Measurements from ENCODE around the gene MIOX.
"Not testable (repeated sequence)": the region's sequence is repeated elsewhere in the genome, so short reads cannot be mapped to it uniquely, and the experiment has no call there.

Gene MIOX

GRCh38 chr22:50516068-50516467 lies 29.4 kb downstream of the MIOX start:
- no peak for DNase-seq (ENCODE audit: low read depth, low spot score)

GRCh38 chr22:50516891-50517290 lies 30.2 kb downstream of the MIOX start:
- DNase-seq (ENCODE audit: low read depth, low spot score) = no peak

- DNase-seq (ENCODE audit: low read depth, low spot score) = no peak
Measured at GRCh38 chr22:50517495-50518260, 31.0 kb downstream of the MIOX start.

GRCh38 chr22:50518606-50519005 lies 31.9 kb downstream of the MIOX start:
- DNase-seq (ENCODE audit: low read depth, low spot score) = no peak

DNA sequence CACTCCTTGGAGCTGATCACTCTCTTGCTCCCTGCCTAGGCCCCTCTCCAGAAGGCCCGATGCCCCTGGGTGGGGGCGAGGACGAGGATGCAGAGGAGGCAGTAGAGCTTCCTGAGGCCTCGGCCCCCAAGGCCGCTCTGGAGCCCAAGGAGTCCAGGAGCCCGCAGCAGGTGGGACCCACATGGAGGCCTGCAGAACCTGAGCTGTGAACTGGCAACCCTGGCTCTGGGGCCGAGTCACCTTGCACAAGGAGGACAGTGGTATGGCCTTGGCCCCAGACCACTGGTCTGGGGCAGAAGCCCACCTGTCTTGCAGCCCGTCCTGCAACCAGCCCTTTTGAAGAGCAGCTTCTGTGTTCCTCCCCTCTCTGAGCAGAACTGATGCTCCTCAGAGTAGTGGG lies 32.5 kb downstream of the MIOX start:
- DNase-seq (ENCODE audit: low read depth, low spot score) = no peak

- not testable (repeated sequence) for DNase-seq (ENCODE audit: low read depth, low spot score)
Measured at GRCh38 chr22:50520184-50520583, 33.5 kb downstream of the MIOX start.

DNA sequence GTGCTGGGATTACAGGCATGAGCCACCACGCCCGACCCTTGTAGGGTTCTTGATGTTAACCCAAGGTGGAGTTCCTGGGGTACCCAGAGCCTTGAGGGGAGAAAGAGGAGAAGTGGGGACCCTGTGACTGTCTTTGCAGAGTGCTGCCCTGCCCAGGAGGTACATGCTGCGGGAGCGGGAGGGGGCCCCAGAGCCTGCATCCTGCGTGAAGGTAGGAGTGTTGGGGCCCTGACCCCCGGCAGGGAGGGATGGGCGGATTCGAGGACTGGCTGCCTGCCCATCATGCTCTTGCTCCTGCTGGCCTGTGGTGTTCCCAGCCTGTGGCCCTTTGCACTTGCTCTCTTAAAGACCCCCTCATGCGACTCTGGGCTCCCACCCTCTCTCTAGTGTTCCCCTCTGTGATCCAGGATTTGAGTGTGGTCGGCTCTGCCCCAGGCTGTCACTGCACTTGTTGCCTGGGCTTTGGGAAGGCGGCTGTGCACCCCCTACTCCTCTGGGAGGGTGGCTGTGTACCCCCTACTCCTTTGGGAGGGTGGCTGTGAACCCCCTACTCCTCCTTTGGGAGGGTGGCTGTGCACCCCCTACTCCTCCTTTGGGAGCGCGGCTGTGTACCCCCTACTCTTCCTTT lies 34.3 kb downstream of the MIOX start:
- DNase-seq (ENCODE audit: low read depth, low spot score) = no peak

GRCh38 chr22:50521710-50522109 lies 35.1 kb downstream of the MIOX start:
- DNase-seq (ENCODE audit: low read depth, low spot score) = no peak

- DNase-seq (ENCODE audit: low read depth, low spot score) = no peak
Measured at GRCh38 chr22:50522208-50522805, 35.6 kb downstream of the MIOX start.

DNA sequence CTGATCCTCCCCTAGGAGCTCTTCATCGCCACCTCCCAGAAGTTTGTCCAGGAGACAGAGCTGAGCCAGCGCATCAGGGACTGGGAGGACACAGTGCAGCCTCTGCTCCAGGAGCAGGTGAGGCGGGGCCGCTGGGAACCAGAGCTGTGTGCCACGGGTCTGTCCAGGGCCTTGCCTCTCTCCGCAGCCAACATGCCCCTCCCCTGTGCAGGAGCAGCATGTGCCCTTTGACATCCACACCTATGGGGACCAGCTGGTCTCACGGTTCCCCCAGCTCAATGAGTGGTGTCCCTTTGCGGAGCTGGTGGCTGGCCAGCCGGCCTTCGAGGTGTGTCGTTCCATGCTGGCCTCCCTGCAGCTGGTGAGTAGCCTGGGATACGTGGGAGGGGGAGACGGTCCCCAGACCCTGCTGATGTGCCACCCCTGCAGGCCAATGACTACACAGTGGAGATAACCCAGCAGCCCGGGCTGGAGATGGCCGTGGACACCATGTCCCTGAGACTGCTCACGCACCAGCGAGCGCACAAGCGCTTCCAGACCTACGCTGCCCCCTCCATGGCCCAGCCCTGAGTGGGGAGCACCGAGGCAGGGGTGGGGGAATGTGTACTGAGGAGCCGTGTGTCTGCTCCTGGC lies 36.3 kb downstream of the MIOX start:
- DNase-seq (ENCODE audit: low read depth, low spot score) = no peak

DNA sequence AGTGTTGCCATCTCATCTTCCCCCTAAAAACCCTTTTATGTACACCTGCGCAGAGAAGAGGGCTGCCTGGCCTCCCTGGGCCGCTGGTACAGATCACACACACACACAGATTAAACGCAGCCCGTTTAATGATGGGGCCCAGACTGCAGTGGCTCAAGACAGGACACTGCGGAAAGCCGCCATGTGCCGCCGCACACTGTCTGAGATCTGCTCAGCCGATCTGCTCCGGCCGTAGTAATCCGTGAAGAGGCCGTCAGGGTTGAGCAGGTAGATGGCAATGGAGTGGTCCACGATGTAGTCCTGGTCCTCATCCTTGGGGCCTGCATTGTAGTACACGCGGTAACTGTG lies 36.8 kb downstream of the MIOX start:
- no peak for DNase-seq (ENCODE audit: low read depth, low spot score)

- no peak for DNase-seq (ENCODE audit: low read depth, low spot score)
Measured at GRCh38 chr22:50523806-50524675, 37.4 kb downstream of the MIOX start.

DNA sequence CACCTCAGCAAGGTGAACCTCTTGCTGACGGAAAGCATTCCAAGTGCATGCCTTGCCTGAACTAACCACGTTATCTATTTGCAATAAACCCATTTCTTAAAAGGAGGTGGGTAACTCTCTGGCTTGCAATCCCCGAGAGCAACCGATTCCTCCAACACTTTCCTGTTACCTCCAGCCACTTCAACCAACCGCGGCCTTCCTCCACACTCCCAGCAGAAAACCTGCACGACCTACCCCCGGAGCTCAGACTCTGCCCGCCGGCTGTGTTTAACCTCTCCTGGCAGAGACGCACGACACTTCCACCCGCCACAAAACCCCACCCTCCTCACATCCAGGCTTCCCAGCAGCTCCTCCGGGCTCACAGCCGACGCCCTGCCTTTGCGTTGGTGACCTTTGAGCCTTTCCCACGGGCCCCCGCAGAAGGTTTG lies 38.0 kb downstream of the MIOX start:
- no peak for DNase-seq (ENCODE audit: low read depth, low spot score)

- peak; percentile 90 for DNase-seq (ENCODE audit: low read depth, low spot score)
Measured at GRCh38 chr22:50525104-50525857, 38.6 kb downstream of the MIOX start, which contains the start of gene SCO2. TSS of gene SCO2 (minus strand) at chr22:50525598. CDS start at chr22:50524411, 1,187 bp downstream.

DNA sequence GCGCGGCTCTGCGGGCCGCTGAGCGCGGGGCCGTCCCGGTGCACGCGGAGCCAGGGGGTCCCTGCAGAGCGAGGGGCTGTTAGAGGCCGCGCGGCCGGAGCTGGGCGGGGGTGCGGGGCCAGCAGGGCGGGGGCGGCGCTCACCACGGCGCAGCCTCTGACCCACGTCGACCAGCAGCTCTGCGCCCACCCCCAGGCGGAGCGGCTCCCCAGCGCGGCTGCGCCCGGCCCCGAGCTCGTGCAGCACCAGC lies 39.1 kb downstream of the MIOX start:
- DNase-seq (ENCODE audit: low read depth, low spot score) = no peak

DNA sequence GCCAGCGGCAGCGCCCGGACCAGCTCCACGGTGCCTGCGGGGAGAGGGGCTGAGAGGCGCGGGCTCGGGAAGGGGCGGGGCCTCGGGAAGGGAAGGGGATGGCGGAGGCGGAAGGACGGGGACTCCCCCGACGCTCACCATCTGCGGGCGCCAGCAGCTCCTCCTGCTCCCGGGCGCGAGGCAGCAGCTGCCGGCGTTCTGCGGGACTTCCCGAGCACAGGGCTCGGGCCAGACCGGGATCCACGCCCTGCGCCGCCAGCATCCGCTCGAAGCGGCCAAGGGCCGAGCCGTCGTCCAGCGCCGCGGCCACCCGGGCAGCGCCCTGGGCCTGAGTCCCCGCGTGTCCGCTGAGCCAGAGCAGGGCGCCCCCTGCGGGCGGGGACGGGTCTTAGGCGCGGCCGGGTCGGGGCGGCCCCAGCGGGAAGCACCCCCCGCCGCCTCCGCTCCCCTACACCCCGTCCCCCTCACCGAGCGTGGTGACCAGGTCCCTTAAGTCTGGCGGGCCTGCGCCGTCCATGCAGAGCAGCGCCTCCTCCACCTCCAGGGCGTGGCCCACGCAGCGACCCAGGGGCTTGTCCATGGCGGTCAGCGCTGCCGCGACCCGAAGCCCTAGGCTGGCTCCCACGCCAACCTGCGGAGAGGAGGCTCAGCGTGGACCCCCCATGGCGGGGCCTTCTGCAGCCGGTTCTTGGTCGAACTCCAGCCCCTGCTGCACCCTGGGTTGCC lies 39.6 kb downstream of the MIOX start:
- no peak for DNase-seq (ENCODE audit: low read depth, low spot score)

- DNase-seq (ENCODE audit: low read depth, low spot score) = no peak
Measured at GRCh38 chr22:50526834-50527801, 40.5 kb downstream of the MIOX start.

- DNase-seq (ENCODE audit: low read depth, low spot score) = no peak
Measured at GRCh38 chr22:50527921-50528681, 41.4 kb downstream of the MIOX start.

Measured in smooth muscle cell of the brain vasculature (primary cell).